NCI-H128 (cell line): ENCODE results near the gene PELO.
"Not testable (repeated sequence)": the region's sequence is repeated elsewhere in the genome, so short reads cannot be mapped to it uniquely, and the experiment has no call there.

Experiments
- DNase-seq: peaks from one replicate; lab custom pipeline; 2025; ENCODE audit not compliant: unreplicated experiment; lab: John Stamatoyannopoulos, UW

PELO gene

GRCh38 chr5:52800394-52801213, 12.9 kb downstream of the PELO start:
- no peak for DNase-seq

- DNase-seq, result no peak
These were observed 13.6 kb downstream of the PELO start for GRCh38 chr5:52801329-52801728.

- no peak for DNase-seq
These were observed 14.7 kb downstream of the PELO start for GRCh38 chr5:52802272-52802973.

GRCh38 chr5:52802974-52803336, 15.2 kb downstream of the PELO start:
- no peak for DNase-seq

DNA sequence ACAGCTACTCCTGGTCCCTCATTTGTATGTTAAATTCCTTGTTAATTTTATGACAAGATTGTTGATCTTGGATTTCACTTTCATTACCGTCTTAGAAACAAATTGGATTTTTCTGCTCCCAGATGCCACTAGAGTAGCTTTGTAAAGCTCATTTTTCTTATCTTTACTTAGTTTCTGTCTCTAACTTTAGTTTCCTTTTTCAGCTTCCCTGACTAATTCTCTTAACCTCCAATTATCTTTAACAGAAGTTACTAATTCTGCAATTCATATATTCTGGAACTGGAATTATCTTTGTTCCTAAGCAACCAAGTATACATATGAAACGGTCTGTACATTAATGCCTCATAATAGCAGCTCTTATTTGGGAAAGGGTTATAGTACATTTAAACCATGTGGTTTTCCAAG, 16.7 kb downstream of the PELO start:
- no peak for DNase-seq

GRCh38 chr5:52804981-52805380, 17.3 kb downstream of the PELO start:
- DNase-seq, result no peak

- DNase-seq, result no peak
These were observed 17.9 kb downstream of the PELO start for GRCh38 chr5:52805615-52806014.

GRCh38 chr5:52807037-52807436, 19.3 kb downstream of the PELO start:
- no peak for DNase-seq

- no peak for DNase-seq
These were observed 20.0 kb downstream of the PELO start for GRCh38 chr5:52807723-52808122.

DNA sequence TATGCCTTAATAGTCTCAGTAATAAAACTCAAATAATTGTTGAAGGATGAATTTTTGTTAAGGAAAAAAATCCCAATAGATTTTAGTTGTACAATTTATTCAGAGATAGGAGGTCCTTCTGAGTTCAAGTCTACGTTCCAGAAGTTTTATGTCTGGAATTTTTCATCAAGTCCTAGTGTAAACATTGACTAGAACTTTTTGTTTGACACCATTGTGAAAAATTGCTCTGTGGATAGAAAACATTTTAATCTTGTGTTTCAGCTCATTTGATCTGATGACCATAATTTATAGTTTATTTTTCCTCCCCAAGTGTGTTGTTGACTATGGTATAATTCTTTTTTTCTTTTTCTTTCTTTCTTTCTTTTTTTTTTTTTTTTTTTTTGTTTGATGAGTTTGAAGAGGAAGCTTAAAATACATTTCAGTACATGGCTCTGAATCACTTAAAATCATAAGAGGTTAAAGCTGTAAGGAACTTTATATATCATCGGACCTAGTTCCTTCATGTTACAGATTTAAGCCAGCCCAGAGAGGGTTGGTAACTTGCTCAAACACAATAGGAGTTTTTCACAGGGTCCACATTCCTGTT, 20.7 kb downstream of the PELO start:
- DNase-seq, result no peak

DNA sequence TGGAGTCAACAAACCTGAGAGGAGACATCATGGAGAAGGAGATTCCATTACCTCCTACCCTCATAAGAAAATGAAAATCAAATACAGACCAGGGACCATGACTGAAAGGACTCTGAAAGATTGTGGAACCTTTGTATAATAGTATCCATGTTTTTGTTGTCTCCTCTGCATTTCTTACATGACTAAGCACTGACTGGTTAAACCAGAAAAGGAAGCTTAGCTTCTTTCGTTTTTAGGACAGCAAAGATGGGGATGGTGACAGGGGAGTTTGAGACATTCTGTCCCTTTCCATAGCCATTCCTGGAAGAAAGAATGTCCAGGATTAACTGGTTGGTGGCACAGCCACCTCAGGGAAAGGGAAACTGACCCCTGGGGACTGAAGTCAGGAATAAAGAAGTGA, 22.2 kb downstream of the PELO start:
- no peak for DNase-seq

DNA sequence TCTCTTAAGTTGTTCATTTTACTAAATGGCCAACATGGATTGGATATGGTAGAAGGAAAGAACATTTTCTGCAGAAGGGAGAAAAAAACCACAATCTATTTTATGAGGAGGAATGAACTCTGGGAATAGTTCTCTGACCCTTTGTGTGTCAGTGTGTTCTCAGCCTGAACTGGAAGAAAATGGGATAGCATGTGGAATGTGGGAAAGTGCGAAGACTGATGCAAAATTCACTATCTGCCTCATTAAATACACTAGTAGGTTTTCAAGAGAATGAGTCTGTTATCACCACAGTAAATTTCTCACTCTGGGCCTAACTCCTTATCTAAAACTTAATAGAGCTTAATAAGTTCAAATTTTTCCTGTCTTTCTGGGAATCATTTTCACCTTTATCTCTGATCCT, 22.7 kb downstream of the PELO start:
- no peak for DNase-seq

GRCh38 chr5:52811067-52811749, 23.5 kb downstream of the PELO start:
- no peak for DNase-seq

DNA sequence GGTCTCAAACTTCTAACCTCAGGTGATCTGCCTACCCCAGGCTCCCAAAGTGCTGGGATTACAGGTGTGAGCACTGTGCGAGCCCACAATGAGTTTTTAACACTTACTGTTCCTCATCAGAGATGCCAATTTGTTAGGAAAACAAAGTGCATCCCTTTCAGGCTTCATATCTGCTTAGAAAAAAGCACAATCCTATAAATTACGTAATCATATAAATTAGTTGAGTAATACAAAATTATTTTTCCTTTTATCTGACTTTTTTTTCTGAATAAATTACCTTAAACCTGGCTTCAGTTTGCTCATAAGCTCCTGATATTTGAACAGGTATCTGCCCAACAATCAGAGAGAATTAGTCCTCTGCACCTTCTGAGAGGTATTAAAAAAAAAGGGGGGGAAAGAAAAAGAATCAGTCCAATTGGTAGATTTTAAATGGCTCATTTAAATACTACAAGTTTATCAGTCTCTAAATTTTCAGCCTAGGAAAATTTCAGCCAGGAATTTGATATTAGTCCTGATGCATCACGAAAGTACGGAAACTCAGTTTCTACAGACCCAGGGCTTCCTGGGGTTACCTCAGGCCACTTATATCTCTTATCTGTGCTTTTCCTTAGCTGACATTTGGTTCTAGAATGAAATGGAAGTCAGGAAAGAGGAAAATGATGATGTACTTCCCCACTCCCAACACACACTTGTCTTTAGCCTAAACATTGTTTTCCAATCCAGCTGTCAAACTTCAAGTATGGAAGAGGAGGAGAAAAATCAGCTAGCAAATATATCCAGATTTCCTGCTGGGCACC, 26.8 kb downstream of the PELO start:
- no peak for DNase-seq

DNA sequence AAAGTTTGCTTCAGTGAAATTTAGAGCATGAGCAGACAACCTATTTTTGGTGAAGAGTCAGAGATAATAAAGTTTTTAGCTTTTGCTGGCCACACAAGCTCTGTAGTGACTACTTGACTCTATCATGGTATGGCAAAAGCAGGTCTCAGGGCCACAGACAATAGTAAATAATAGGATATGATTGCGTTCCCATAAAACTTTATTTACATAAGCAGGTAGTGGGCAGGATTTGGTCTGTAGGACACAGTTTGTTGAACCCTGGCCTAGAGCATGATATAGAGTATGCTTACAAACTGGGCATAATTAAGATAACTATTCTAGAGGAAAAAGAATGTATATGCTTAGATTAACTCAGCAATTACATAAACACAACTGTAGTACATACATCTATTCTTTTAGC, 30.1 kb downstream of the PELO start:
- DNase-seq, result no peak

GRCh38 chr5:52818360-52818759, 30.6 kb downstream of the PELO start:
- DNase-seq, result no peak

GRCh38 chr5:52818807-52819206, 31.1 kb downstream of the PELO start:
- DNase-seq, result not testable (repeated sequence)

- DNase-seq, result no peak
These were observed 34.2 kb downstream of the PELO start for GRCh38 chr5:52821901-52822300.

GRCh38 chr5:52822437-52822836, 34.7 kb downstream of the PELO start:
- DNase-seq, result no peak

DNA sequence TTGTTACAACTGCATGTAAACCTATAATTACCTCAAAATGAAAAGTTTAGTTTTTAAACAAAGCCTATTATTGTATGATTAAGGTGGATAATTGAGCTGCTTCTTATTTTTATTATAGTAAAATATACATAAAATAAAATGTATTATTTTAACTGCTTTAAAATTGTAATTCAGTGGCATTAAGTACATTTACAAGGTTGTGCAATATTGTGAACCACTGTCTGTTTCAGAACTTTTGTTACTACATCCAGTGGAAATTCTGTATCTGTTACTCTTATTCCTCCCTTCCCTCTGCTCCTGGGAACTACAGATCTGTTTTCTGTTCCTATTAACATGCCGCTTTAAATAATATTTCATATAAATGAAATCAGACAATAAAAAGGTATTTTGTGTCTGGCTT, 37.1 kb downstream of the PELO start:
- DNase-seq, result no peak

- no peak for DNase-seq
These were observed 38.1 kb downstream of the PELO start for GRCh38 chr5:52825826-52826225.
